T-helper 17 cell (primary cell): ENCODE results near the gene SLC13A3. TPM values are rescaled to one million over a fixed set of nuclear protein-coding genes. Genes with fewer than 3 reads are reported as not detected.

ENCODE experiments used
- ATAC-seq: fragments of 150-1000 bp; cut with Tn5 transposase; 2 replicates; pipeline ENCODE4 v1.10.0; 2021; ENCODE audit warnings: mild to moderate bottlenecking, moderate library complexity
- DNase-seq, 3 donors: peaks; one replicate each; pipeline versions ENCODE4 v3.0.0 to v3.0.0-alpha.2; 2020 to 2021
- H3K9me3 ChIP-seq: one replicate; pipeline ENCODE4 v1.7.0; 2013; ENCODE audit warnings: low read length, mild to moderate bottlenecking; ENCODE audit not compliant: control insufficient read depth, poor library complexity, severe bottlenecking
- H3K27ac Mint-ChIP-seq: one replicate; pipeline ENCODE4 v1.8.0; 2022; ENCODE audit warnings: mild to moderate bottlenecking, moderate library complexity, mixed read lengths
- H3K27me3 Mint-ChIP-seq: one replicate; pipeline ENCODE4 v1.8.0; 2022; ENCODE audit warnings: mixed read lengths
- H3K36me3 Mint-ChIP-seq: one replicate; pipeline ENCODE4 v1.8.0; 2022; ENCODE audit warnings: low read depth, mixed read lengths
- H3K4me1 Mint-ChIP-seq: one replicate; pipeline ENCODE4 v1.8.0; 2022; ENCODE audit warnings: mild to moderate bottlenecking, mixed read lengths
- H3K4me3 Mint-ChIP-seq: one replicate; pipeline ENCODE4 v1.8.0; 2022; ENCODE audit warnings: mild to moderate bottlenecking, moderate library complexity, mixed read lengths
- total RNA-seq, 4 donors: library from RNA in 2 of 4; stranded (reverse) in 2 of 4; gene quantifications; one replicate each; pipeline ENCODE4 v1.2.3 and lab custom pipeline; 2022 to 2026

The SLC13A3 gene
- total RNA-seq, 2 donors from 2014 or later: 0.10 TPM; not detected in 1

GRCh38 chr20:46564241-46564957 lies 86.9 kb downstream of the SLC13A3 start:
- Mint-ChIP-seq H3K27me3 (peaks cover 8% of the 10 kb centered on the region), H3K36me3 (no peaks in the 10 kb centered on the region), H3K27ac (no peak overlapping the region), H3K4me3 (no peak overlapping the region), H3K4me1 (peaks cover 4% of the 10 kb centered on the region)
- no peak for ATAC-seq
- DNase-seq: no peak
- no peaks in the 10 kb centered on the region for H3K9me3 ChIP-seq

- no peaks in the 10 kb centered on the region for H3K9me3 ChIP-seq
- no peaks in the 10 kb centered on the region for H3K36me3 Mint-ChIP-seq
- peaks cover 4% of the 10 kb centered on the region for H3K4me1 Mint-ChIP-seq
- peaks cover 7% of the 10 kb centered on the region for H3K27me3 Mint-ChIP-seq
- no peak overlapping the region for H3K27ac Mint-ChIP-seq
- ATAC-seq (no peak), DNase-seq (no peak)
- H3K4me3 Mint-ChIP-seq: no peak overlapping the region
Observed at GRCh38 chr20:46563860-46564221, 87.4 kb downstream of the SLC13A3 start.

DNA sequence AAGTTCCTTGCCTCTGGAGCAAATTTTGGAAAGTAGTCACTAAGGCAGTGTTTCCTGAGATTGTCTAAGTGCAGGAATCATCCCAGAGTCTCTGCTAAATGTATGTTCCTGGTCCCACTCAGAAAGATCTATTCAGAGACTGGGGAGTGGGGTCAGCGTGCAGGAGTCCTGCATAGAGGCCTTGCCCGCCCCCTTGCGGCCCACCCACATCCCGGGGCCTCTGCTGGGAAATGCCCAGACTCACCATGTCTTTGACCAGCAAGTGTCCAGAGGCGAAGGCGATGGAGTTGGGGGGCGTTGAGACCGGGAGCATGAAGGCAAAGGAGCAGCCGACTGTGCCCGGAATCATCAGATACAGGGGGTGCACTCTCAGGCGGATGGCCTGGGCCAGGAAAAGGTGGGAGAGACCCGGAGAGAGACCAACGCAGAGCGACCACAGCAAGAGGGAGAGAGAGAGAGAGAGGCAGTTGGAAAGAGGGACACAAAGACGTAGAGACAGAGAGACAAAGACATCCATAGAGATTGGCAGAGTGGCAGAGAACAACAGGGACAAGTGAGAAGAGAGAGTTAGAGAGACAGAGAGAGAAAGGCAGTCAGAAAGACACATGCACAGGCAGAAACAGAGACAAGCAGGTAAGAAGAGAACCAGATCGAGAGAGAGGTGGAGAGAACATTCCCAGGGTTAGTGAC lies 87.9 kb downstream of the SLC13A3 start:
- Mint-ChIP-seq H3K36me3 (no peaks in the 10 kb centered on the region), H3K27ac (no peak overlapping the region), H3K4me3 (no peak overlapping the region)

GRCh38 chr20:46562373-46563169 lies 88.7 kb downstream of the SLC13A3 start:
- peak; percentile 86 for ATAC-seq
- no peaks in the 10 kb centered on the region for H3K9me3 ChIP-seq
- H3K4me1 Mint-ChIP-seq: peaks cover 4% of the 10 kb centered on the region
- H3K27me3 Mint-ChIP-seq: peaks cover 4% of the 10 kb centered on the region
- no peaks in the 10 kb centered on the region for H3K36me3 Mint-ChIP-seq
- DNase-seq: peak; percentile 26 to 52 (median 27)
- no peak overlapping the region for H3K4me3 Mint-ChIP-seq
- H3K27ac Mint-ChIP-seq: no peak overlapping the region

More for the DNA sequence above, 87.9 kb downstream of the SLC13A3 start:
- ATAC-seq (no peak), DNase-seq (no peak)
- Mint-ChIP-seq H3K4me1 (peaks cover 4% of the 10 kb centered on the region), H3K27me3 (peaks cover 7% of the 10 kb centered on the region)
- H3K9me3 ChIP-seq: no peaks in the 10 kb centered on the region

- no peak overlapping the region for H3K27ac Mint-ChIP-seq
- H3K4me3 Mint-ChIP-seq: no peak overlapping the region
Observed at GRCh38 chr20:46562009-46562372, 89.3 kb downstream of the SLC13A3 start.

DNA sequence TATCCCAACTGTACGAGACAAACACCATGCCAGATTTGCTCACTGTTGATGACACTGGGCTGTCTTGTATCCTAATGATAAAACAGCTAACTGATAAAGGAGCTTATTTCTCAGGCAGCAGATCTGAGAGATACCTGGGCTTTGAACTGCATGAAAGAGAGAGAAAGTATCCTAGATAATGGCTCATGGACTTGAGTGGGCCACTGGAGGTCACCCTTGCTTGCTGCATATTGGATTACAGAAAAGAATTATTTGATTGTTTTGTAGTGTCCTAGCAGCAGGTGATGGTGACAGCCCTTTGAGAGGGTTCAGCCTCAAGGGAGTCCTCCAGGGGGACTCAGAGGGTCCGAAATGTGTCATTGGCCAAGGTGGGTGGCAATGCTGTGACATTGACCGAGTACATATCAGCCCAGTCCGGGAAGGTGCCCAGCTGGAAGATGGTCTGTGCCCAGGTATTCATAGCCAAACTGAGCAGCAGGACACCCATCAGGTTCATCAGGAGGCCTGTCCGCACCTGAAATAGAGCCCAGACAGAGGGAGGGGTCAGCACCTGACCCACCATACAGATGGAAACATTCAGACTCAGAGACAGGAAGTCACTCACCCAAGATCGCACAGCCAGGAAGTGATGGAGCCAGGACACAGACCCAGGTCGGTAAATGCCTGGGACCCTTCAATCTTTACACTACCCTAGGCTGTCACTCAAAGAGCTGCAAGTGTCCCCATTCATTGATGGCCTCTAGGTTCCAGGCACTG lies 91.4 kb downstream of the SLC13A3 start:
- H3K9me3 ChIP-seq: no peaks in the 10 kb centered on the region
- Mint-ChIP-seq H3K4me1 (peaks cover 4% of the 10 kb centered on the region), H3K4me3 (no peak overlapping the region), H3K27ac (no peak overlapping the region), H3K27me3 (no peaks in the 10 kb centered on the region), H3K36me3 (no peaks in the 10 kb centered on the region)
- DNase-seq: no peak
- no peak for ATAC-seq

More at GRCh38 chr20:46562009-46562372, 89.3 kb downstream of the SLC13A3 start:
- no peak for DNase-seq
- Mint-ChIP-seq H3K27me3 (no peaks in the 10 kb centered on the region), H3K4me1 (peaks cover 4% of the 10 kb centered on the region), H3K36me3 (no peaks in the 10 kb centered on the region)
- ATAC-seq: no peak
- no peaks in the 10 kb centered on the region for H3K9me3 ChIP-seq

DNA sequence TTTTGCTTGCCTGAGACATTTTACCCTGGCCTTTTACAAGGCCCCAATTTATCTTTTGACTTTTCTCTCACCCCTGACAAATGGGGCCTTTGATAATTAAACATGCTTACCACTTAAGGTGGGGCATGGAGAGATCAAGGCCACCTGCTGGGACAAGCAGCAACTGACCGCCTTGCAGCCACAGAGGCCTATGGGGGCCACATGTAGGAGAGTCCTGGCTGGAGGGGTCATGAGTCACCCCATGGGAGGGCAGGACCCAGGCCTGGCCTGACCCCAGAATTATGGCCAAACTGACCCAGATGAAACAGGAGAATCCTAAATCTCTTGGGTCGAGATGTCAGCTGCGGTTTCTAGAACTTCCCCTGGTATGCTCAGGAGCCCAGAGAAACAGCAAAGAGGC lies 92.3 kb downstream of the SLC13A3 start:
- peaks cover 4% of the 10 kb centered on the region for H3K4me1 Mint-ChIP-seq
- DNase-seq: no peak
- H3K4me3 Mint-ChIP-seq: no peak overlapping the region
- H3K27me3 Mint-ChIP-seq: no peaks in the 10 kb centered on the region
- H3K9me3 ChIP-seq: no peaks in the 10 kb centered on the region
- no peak overlapping the region for H3K27ac Mint-ChIP-seq
- no peak for ATAC-seq
- no peaks in the 10 kb centered on the region for H3K36me3 Mint-ChIP-seq

DNA sequence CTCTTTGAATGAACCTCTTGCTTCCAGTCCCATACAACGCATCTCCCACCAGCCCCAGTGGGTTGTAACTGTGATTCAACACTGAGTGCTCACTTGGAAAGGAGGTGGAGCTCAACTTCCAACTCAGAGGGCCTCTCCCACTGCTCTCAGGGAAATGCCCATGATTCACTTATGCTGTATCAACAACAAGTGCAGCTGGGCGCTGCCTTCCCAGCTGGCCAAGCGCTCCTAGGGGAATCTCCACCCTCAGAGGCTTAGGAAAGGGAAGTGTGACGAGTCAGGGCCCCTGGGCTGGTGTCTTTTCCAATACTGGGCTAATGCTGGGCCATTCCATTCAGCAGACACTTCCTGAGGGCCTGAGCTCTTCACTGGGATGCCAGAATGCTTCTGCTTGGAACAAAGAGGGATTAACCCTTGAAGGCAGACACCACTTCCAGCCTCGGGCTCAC lies 92.7 kb downstream of the SLC13A3 start:
- ATAC-seq (no peak), DNase-seq (no peak)
- H3K36me3 Mint-ChIP-seq: no peaks in the 10 kb centered on the region
- no peak overlapping the region for H3K4me3 Mint-ChIP-seq
- H3K27me3 Mint-ChIP-seq: no peaks in the 10 kb centered on the region
- no peak overlapping the region for H3K27ac Mint-ChIP-seq
- H3K4me1 Mint-ChIP-seq: peaks cover 4% of the 10 kb centered on the region
- H3K9me3 ChIP-seq: no peaks in the 10 kb centered on the region

GRCh38 chr20:46557231-46557956 lies 93.9 kb downstream of the SLC13A3 start:
- DNase-seq: no peak
- Mint-ChIP-seq H3K4me3 (no peak overlapping the region), H3K27me3 (no peaks in the 10 kb centered on the region), H3K27ac (no peak overlapping the region), H3K4me1 (peaks cover 14% of the 10 kb centered on the region), H3K36me3 (no peaks in the 10 kb centered on the region)
- ATAC-seq: no peak
- no peaks in the 10 kb centered on the region for H3K9me3 ChIP-seq

GRCh38 chr20:46555370-46555956 lies 95.8 kb downstream of the SLC13A3 start:
- DNase-seq (no peak), ATAC-seq (no peak)
- no peaks in the 10 kb centered on the region for H3K9me3 ChIP-seq
- H3K4me3 Mint-ChIP-seq: no peak overlapping the region
- no peak overlapping the region for H3K27ac Mint-ChIP-seq
- peaks cover 16% of the 10 kb centered on the region for H3K4me1 Mint-ChIP-seq
- no peaks in the 10 kb centered on the region for H3K36me3 Mint-ChIP-seq
- H3K27me3 Mint-ChIP-seq: no peaks in the 10 kb centered on the region

DNA sequence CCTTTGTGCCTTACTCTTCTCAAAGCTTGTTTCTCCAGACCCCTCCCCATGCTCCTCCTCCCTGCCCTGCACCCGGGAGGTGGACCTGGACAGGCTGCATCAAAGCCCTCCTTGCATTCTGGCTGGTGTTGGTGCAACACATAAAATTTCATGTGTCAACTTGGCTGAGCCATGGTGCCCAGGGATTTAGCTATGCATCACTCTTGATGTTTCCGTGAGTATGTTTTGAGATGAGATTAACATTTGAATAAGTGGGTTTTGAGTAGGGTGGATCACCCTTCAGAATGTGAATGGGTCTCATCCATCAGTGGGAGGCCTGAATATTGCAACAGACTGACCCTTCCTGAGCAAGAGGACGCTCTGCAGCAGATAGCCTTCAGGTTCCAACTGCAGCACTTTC lies 96.4 kb downstream of the SLC13A3 start:
- Mint-ChIP-seq H3K27me3 (no peaks in the 10 kb centered on the region), H3K4me3 (no peak overlapping the region), H3K4me1 (peaks cover 15% of the 10 kb centered on the region), H3K36me3 (no peaks in the 10 kb centered on the region), H3K27ac (no peak overlapping the region)
- no peaks in the 10 kb centered on the region for H3K9me3 ChIP-seq
- no peak for DNase-seq
- ATAC-seq: no peak

- Mint-ChIP-seq H3K4me1 (peaks cover 15% of the 10 kb centered on the region), H3K27me3 (no peaks in the 10 kb centered on the region), H3K36me3 (no peaks in the 10 kb centered on the region), H3K4me3 (no peak overlapping the region), H3K27ac (no peak overlapping the region)
- no peaks in the 10 kb centered on the region for H3K9me3 ChIP-seq
- ATAC-seq (no peak), DNase-seq (no peak)
Observed at GRCh38 chr20:46553926-46554325, 97.3 kb downstream of the SLC13A3 start.
